Measurements from ENCODE around the gene NRG3.

The NRG3 gene

GRCh38 chr10:82288461-82288881, 413.5 kb downstream of the NRG3 start:
- no peaks in the 10 kb centered on the region for H3K36me3 ChIP-seq (ENCODE audit: control insufficient read depth, low read length)
- H3K27ac ChIP-seq (ENCODE audit: low read depth, low read length), result no peak overlapping the region

GRCh38 chr10:82289945-82290344, 415.0 kb downstream of the NRG3 start:
- Histone ChIP-seq H3K79me2 (ENCODE audit: control insufficient read depth, low read length) (no peaks in the 10 kb centered on the region), H3K9me2 (replicated peaks; ENCODE audit: control insufficient read depth, low read length) (no peaks in the 10 kb centered on the region), H3K4me2 (ENCODE audit: low read length) (no peak overlapping the region), H3K36me3 (ENCODE audit: control insufficient read depth, low read length) (no peaks in the 10 kb centered on the region), H3K27ac (ENCODE audit: low read depth, low read length) (no peak overlapping the region), H3K27me3 (ENCODE audit: control insufficient read depth, low read length) (no peaks in the 10 kb centered on the region), H3F3A (ENCODE audit: control insufficient read depth, insufficient read depth) (no peaks in the 10 kb centered on the region), H4K20me1 (ENCODE audit: control insufficient read depth, insufficient read depth, low read depth, low read length) (no peaks in the 10 kb centered on the region), H3K4me3 (ENCODE audit: low read length) (no peak overlapping the region), H3K4me1 (ENCODE audit: control insufficient read depth, low read length) (no peaks in the 10 kb centered on the region), H3K9me3 (ENCODE audit: control insufficient read depth, insufficient read depth, low read length) (no peaks in the 10 kb centered on the region)
- no peak for TF ChIP-seq EZH2phosphoT487 (IDR thresholded peaks at IDR 0.05; ENCODE audit: borderline replicate concordance, low read length)
- TF ChIP-seq CTCF (IDR thresholded peaks at IDR 0.05; ENCODE audit: low read depth, low read length, poor library complexity, severe bottlenecking), result no peak

More at GRCh38 chr10:82288461-82288881, 413.5 kb downstream of the NRG3 start:
- Histone ChIP-seq H3K79me2 (ENCODE audit: control insufficient read depth, low read length) (no peaks in the 10 kb centered on the region), H3K9me3 (ENCODE audit: control insufficient read depth, insufficient read depth, low read length) (no peaks in the 10 kb centered on the region), H4K20me1 (ENCODE audit: control insufficient read depth, insufficient read depth, low read depth, low read length) (no peaks in the 10 kb centered on the region), H3K4me1 (ENCODE audit: control insufficient read depth, low read length) (no peaks in the 10 kb centered on the region), H3K4me3 (ENCODE audit: low read length) (no peak overlapping the region), H3K27me3 (ENCODE audit: control insufficient read depth, low read length) (no peaks in the 10 kb centered on the region), H3K4me2 (ENCODE audit: low read length) (no peak overlapping the region), H3F3A (ENCODE audit: control insufficient read depth, insufficient read depth) (no peaks in the 10 kb centered on the region), H3K9me2 (replicated peaks; ENCODE audit: control insufficient read depth, low read length) (no peaks in the 10 kb centered on the region)
- TF ChIP-seq CTCF (IDR thresholded peaks at IDR 0.05; ENCODE audit: low read depth, low read length, poor library complexity, severe bottlenecking), result no peak
- no peak for TF ChIP-seq EZH2phosphoT487 (IDR thresholded peaks at IDR 0.05; ENCODE audit: borderline replicate concordance, low read length)

GRCh38 chr10:82294874-82295378, 419.9 kb downstream of the NRG3 start:
- H3F3A ChIP-seq (ENCODE audit: control insufficient read depth, insufficient read depth), result no peaks in the 10 kb centered on the region
- H3K9me2 ChIP-seq (replicated peaks; ENCODE audit: control insufficient read depth, low read length), result no peaks in the 10 kb centered on the region
- no peaks in the 10 kb centered on the region for H3K36me3 ChIP-seq (ENCODE audit: control insufficient read depth, low read length)
- H3K79me2 ChIP-seq (ENCODE audit: control insufficient read depth, low read length), result no peaks in the 10 kb centered on the region
- TF ChIP-seq EZH2phosphoT487 (IDR thresholded peaks at IDR 0.05; ENCODE audit: borderline replicate concordance, low read length) (no peak), CTCF (IDR thresholded peaks at IDR 0.05; ENCODE audit: low read depth, low read length, poor library complexity, severe bottlenecking) (no peak)
- no peak overlapping the region for H3K4me2 ChIP-seq (ENCODE audit: low read length)
- H3K27ac ChIP-seq (ENCODE audit: low read depth, low read length), result no peak overlapping the region
- H3K9me3 ChIP-seq (ENCODE audit: control insufficient read depth, insufficient read depth, low read length), result no peaks in the 10 kb centered on the region
- no peak overlapping the region for H3K4me3 ChIP-seq (ENCODE audit: low read length)
- no peaks in the 10 kb centered on the region for H3K27me3 ChIP-seq (ENCODE audit: control insufficient read depth, low read length)
- no peaks in the 10 kb centered on the region for H4K20me1 ChIP-seq (ENCODE audit: control insufficient read depth, insufficient read depth, low read depth, low read length)
- H3K4me1 ChIP-seq (ENCODE audit: control insufficient read depth, low read length), result no peaks in the 10 kb centered on the region

All from DOHH2 (cell line).